NCI-H2107 treated with DMSO at 0.1 percent for 48 hours (cell line): ENCODE results near the gene RNLS.

ENCODE experiments used
- DNase-seq: peaks from one replicate; lab custom pipeline; 2025; ENCODE audit not compliant: unreplicated experiment; lab: John Stamatoyannopoulos, UW

Gene RNLS

GRCh38 chr10:88437411-88437810, 145.7 kb downstream of the RNLS start:
- DNase-seq, result no peak

- DNase-seq, result no peak
Measured at GRCh38 chr10:88433565-88434186, 149.4 kb downstream of the RNLS start.

DNA sequence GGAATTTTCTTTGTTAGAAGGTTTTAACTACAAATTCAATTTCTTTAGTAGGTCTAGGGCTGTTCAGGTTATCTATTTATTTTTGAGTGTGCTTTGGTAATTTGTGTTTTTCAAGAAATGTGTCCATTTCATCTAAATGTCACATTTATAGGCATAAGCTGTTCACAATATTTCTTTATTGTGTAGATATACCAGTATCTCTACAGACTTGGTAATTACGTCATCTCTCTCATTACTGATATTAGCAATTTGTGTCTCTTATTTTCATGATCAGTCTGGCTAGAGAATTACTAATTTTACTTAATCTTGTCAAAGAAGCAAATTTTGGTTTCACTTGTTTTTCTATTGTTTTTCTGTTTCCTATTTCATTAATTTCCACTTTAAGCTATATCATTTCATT, 152.0 kb downstream of the RNLS start:
- DNase-seq, result no peak

GRCh38 chr10:88428976-88429375, 154.1 kb downstream of the RNLS start:
- DNase-seq, result no peak

GRCh38 chr10:88428442-88428841, 154.7 kb downstream of the RNLS start:
- DNase-seq, result no peak

DNA sequence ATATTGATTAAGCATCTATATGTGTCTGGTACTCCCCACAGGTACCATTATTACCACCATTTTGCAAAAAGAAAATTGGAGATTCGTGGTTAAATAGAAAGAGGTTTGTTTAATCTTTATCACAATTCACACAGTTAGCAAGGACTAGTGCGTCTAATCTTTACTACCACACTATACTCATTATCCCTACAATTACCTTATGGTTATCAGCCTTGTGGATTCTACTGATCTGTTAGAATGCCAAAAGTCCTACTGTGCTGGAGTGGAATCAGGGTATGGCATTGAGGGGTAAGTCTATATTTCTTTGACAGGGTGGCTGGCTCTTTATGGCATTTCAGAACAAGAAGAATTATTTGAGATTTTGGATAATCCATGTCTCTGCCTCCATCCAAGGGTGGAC, 156.1 kb downstream of the RNLS start:
- DNase-seq, result no peak

DNA sequence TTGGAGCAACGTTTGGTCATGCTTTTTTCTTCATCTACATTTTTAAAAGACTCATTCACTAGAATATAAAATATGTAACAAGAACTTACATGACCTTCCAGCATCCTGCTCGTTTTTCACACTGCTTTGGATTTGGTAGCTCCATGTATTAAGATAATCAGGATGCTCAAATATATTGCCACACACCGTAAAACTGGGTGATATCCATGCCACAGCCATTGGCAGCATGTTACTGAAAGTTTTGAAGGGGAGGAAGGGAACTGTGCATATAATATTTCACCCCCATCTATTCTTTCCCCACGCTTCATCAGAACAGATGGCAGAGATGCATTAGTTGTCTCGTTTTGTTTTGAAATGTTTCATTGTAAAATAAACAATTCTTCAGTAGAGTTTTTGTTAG, 158.2 kb downstream of the RNLS start:
- DNase-seq, result no peak

- no peak for DNase-seq
Measured at GRCh38 chr10:88423732-88424131, 159.4 kb downstream of the RNLS start.

GRCh38 chr10:88421590-88421989, 161.5 kb downstream of the RNLS start:
- DNase-seq, result no peak

- no peak for DNase-seq
Measured at GRCh38 chr10:88418871-88419270, 164.2 kb downstream of the RNLS start.

GRCh38 chr10:88417387-88418030, 165.6 kb downstream of the RNLS start:
- no peak for DNase-seq

GRCh38 chr10:88416801-88417200, 166.3 kb downstream of the RNLS start:
- DNase-seq, result no peak

GRCh38 chr10:88415533-88416130, 167.5 kb downstream of the RNLS start:
- no peak for DNase-seq

GRCh38 chr10:88413412-88413811, 169.7 kb downstream of the RNLS start:
- no peak for DNase-seq

DNA sequence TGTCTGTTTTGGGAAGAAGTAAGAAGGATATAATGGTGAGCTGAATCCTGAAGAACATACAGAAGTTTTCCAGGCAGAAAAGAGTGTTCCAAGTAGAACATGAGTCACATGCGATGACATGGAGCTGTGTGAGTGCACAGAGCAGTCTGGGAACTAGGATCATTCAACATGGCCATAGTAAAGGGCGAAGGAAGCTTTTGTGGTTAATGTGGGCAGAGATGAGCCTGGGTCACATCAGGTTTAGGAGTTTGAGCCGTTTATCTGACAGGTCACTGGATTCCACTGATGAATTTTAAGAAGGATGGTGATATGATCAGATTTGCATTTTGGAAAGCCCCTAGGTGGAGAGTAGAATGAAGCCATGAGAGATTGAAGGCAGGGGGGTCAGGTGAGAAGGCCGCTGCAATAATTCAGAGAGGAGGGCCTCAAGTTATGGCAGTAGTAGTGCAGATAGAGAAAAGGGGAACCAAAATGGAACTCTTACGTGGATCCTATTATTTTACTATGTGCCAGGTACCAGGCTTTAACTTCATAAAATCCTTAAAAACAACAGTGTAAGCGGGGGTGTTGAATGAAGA, 171.3 kb downstream of the RNLS start:
- DNase-seq, result no peak

- DNase-seq, result no peak
Measured at GRCh38 chr10:88409824-88410223, 173.3 kb downstream of the RNLS start.

DNA sequence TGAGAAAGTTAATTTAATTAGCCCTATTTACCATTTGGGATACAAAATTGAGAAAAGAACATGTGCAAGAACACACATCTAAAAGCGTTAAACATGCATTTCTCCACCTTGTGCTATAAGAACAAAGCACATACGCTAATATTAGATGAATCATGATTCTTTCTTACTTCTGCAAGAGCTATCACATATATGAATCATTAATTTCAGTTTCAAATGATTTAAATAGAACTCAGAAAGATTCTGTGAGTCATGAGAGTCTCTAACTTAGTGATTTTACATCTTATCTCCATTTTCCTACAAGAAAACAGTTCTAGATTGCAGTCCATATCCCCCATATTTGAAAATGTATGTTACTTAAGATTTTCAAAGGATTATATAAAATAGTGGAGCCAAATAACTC, 173.9 kb downstream of the RNLS start:
- no peak for DNase-seq

DNA sequence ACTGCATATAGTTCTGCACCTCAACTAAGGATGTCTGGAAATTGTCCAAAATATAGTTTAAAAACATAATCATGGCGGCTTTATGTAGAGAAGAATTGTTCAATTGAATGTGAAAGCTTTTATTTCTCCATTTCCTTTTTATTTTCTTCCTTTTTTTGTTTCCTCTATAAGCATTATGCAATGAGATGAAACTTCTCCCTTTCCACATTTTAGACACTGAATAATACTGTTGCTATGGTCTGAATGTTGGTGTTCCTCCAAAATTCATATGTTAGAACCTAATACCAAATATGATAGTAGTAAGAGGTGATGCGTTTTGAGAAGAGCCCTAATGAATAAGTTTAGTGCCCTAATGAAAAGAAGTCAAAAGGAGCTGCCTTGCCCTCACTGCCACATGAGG, 175.0 kb downstream of the RNLS start:
- DNase-seq, result no peak

- no peak for DNase-seq
Measured at GRCh38 chr10:88404133-88404532, 179.0 kb downstream of the RNLS start.

- no peak for DNase-seq
Measured at GRCh38 chr10:88401671-88402347, 181.3 kb downstream of the RNLS start.

DNA sequence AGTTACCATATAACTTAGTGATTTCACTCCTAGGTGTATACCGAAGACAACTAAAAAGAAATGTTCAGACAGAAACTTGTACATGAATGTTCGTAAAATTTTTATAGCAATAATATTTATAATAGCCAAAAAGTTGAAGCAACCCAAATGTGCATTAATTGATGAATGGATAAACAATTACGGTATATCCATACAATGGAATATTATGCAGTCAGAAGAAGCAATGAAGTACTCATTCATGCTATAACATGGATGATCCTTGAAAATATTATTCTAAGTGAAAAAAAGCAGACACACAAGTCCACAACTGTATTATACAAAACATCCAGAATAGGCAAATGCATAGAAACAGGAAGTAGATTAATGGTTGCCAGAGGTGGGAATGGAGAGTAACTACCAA, 183.9 kb downstream of the RNLS start:
- DNase-seq, result no peak

DNA sequence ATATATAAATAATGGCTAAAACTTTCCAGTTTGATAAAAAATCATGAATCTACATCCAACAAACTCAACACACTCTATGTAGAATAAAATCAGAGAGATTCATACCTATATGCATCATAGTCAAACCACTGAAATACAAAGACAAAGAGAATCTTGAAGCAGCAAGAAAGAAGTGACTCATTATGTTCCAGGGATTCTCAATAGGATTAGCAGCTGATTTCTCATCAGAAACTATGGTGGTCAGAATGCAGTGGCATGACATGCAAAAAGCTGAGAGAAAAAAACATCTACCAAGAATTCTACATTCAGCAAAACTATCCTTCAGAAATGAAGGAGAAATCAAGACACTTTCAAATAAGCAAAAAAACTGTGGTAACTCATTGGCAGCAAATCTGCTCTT, 187.4 kb downstream of the RNLS start:
- no peak for DNase-seq
